ENCODE measurements around the gene GGTLC2. TPM values are rescaled to one million over a fixed set of nuclear protein-coding genes. Genes with fewer than 3 reads are reported as not detected.
"Not testable (repeated sequence)": the region's sequence is repeated elsewhere in the genome, so short reads cannot be mapped to it uniquely, and the experiment has no call there.

Gene GGTLC2
- total RNA-seq, 1 donor from 2014 or later = not detected

DNA sequence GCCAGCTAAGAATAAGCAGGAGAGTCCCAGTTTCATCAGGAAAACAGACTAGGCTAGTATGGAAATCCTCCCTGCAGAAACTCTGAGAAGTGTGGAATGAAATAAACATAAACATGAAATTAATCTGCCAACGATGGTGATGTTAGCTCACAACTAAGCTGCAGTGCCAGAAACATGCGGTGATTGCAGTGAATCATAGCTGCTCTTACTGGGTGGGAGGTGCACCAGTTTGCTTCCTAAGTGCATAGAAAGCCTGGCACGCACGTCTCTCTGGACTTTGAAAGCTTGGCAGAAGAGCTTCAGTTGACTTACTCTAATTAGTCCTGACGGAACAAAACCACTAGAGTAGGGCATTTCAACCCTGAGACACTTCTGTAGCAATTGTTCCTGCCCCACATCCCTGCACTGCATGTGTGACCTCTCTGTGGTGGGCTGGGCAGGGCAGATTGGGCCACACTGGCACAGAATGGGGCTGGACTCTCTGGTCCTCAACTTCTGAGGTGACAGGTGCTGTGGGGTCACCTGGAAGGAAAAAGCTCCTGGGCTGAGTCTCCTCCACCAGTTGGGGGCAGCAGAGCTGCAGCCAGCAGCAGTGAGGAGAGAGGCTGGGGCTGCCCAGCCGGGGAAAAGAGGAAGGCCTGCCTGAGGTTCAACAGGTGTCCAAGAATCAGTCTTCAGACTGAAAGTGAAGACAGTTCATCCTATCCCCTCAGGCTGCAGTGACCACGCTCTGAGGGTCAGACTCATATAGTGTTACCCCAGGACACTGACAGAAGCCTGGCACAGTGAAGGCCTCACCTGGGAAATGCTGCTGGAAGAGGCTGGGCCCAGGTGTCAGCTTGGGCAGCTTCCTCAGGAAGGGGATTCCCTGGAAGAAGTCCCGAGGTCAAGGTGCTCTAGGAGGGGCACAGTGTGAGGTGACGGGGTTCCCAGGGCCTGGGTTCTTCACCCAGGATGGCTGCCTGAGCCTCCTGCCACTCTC is 40.5 kb downstream of the GGTLC2 start:
- ATAC-seq (ENCODE audit: low read depth) (peak; percentile 63), DNase-seq (no peak)
- Mint-ChIP-seq H3K4me3 (no peak overlapping the region), H3K4me1 (peaks cover 60% of the 10 kb centered on the region), H3K27me3 (no peaks in the 10 kb centered on the region), H3K27ac (peak overlapping the region; percentile 27), H3K36me3 (ENCODE audit: low read depth) (no peaks in the 10 kb centered on the region), H3K9me3 (no peaks in the 10 kb centered on the region)
- intact Hi-C loops (cut with micrococcal nuclease) = loop anchor here (10.0 kb wide), 2 partner anchors 220 to 330 kb away; no protein-coding TSS in a partner anchor
- POLR2A ChIA-PET = interaction anchor here (2.9 kb wide), 1 partner anchor 251 kb away, joined by 16 read pairs; no protein-coding TSS in a partner anchor
- CTCF ChIA-PET = interaction anchor here (0.7 to 3.4 kb wide), 19 partner anchors 13 to 654 kb away, joined by 3 to 25 read pairs (median 4); no protein-coding TSS in a partner anchor
- TF ChIP-seq, protein P1, sequence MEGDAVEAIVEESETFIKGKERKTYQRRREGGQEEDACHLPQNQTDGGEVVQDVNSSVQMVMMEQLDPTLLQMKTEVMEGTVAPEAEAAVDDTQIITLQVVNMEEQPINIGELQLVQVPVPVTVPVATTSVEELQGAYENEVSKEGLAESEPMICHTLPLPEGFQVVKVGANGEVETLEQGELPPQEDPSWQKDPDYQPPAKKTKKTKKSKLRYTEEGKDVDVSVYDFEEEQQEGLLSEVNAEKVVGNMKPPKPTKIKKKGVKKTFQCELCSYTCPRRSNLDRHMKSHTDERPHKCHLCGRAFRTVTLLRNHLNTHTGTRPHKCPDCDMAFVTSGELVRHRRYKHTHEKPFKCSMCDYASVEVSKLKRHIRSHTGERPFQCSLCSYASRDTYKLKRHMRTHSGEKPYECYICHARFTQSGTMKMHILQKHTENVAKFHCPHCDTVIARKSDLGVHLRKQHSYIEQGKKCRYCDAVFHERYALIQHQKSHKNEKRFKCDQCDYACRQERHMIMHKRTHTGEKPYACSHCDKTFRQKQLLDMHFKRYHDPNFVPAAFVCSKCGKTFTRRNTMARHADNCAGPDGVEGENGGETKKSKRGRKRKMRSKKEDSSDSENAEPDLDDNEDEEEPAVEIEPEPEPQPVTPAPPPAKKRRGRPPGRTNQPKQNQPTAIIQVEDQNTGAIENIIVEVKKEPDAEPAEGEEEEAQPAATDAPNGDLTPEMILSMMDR (IDR thresholded peaks at IDR 0.05) = peak; percentile 13

DNA sequence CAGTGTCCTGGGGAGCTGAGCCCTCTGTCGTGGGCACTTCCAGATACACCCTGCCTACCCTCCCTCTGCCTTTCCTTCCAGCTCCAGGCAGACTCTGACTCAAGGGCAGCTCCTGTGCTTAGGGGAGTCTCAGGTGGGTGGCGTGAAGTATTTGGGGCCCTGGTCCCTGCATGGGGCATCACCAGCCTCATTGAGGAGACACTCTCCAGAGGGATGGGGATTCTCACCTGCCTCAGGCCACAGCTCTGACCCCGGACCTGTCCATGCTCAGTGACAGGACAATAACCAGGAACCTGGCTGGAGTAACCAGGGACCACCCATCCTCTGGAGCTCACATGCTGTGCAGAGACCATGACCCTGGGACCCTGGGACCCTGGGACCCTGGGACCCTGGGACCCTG is 41.2 kb downstream of the GGTLC2 start:
- no peak for ATAC-seq (ENCODE audit: low read depth)
- H3K27me3 Mint-ChIP-seq = no peaks in the 10 kb centered on the region
- H3K27ac Mint-ChIP-seq = no peak overlapping the region
- no peak overlapping the region for H3K4me3 Mint-ChIP-seq
- H3K9me3 Mint-ChIP-seq = no peaks in the 10 kb centered on the region
- TF ChIP-seq, protein P1 (IDR thresholded peaks at IDR 0.05) = no peak
- peaks cover 57% of the 10 kb centered on the region for H3K4me1 Mint-ChIP-seq
- no peak for DNase-seq
- intact Hi-C loops (cut with micrococcal nuclease) = loop anchor here (10.0 kb wide), 2 partner anchors 221 to 331 kb away; no protein-coding TSS in a partner anchor
- ChIA-PET CTCF (interaction anchor here (0.7 to 3.4 kb wide), 17 partner anchors 12 to 655 kb away, joined by 3 to 25 read pairs (median 4); no protein-coding TSS in a partner anchor), POLR2A (interaction anchor here (0.7 to 2.9 kb wide), 3 partner anchors 250 to 269 kb away, joined by 3 to 16 read pairs (median 5); no protein-coding TSS in a partner anchor)
- no peaks in the 10 kb centered on the region for H3K36me3 Mint-ChIP-seq (ENCODE audit: low read depth)

DNA sequence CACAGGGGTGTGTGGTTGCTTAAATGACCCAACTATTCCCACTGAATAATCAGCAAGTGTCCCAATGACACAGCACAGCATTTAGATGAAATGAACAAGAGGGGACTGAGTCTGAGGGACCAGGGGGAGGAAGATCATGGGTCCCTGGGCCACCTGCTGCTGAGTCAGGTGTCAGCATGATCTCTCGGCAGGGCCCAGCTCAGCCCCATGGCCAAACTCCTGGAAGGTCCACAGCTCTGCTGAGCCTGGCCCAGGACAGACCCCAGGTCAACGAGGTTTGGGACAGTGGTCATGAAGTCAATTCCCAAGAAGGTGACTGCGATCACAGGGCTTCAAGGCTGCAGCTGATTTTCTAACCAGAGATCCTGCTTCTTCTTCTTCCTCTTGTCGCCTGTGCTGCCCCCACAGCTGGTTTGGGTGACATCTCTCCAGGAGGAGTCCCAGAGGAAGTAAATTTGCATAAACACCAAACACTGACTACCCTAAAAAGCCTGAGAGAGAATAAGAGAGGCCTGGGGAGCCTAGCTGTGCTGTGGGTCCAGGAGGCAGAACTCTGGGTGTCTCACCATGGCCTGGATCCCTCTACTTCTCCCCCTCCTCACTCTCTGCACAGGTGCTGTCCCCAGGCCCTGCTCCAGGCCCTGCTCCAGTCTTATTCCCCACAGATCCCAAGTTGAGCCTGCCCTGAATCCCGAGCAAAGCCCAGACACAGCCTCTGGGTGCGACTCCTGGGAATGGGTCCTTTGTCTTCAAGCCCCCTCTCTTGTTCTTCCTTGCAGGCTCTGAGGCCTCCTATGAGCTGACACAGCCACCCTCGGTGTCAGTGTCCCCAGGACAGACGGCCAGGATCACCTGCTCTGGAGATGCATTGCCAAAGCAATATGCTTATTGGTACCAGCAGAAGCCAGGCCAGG is 42.0 kb downstream of the GGTLC2 start:
- H3K27ac Mint-ChIP-seq = peak overlapping the region; percentile 57
- ATAC-seq (ENCODE audit: low read depth) = peak; percentile 81
- not testable (repeated sequence) for H3K27me3 Mint-ChIP-seq

DNA sequence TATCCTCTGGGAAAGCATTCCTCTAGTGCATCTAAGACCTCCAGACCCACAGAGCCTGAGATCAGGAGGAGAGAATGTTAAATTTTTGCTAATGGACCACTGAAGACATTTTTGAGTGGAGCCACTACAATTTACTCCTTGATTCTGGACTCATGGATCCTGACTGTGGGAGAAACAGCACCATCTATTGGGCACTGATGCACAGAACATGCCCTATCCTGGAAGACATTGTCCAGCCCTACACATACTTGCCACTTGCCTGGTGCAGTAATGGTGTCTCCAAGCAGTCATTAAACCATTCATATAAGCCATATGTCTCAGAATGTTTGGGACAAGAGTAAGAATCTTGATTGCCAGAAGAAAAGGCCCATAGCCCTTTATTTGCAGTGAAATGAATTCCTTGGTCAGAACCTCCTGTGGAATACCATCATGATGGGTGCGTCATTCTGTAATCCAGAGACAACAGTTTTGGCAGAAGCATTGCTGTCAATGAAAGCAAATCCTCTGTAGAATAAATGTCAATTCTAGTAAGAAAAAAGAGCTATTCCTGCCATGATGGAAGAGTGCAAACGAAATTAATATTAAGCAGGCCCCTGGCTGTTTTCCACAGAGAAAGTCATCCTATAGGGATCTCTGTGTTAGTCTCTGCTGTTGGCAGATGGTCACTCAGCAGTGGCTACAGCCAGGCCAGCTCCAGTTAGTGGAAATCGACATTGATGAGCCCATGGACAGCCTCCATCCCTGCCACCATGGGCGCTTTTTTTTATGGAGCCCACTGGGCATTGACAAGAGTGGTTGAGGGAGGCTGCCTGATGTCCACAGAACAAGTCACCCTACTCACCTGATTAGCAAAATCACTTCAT is 43.5 kb downstream of the GGTLC2 start:
- Mint-ChIP-seq H3K4me3 (peak overlapping the region; percentile 30), H3K9me3 (no peaks in the 10 kb centered on the region), H3K27ac (no peak overlapping the region), H3K36me3 (ENCODE audit: low read depth) (no peaks in the 10 kb centered on the region), H3K4me1 (peaks cover 55% of the 10 kb centered on the region), H3K27me3 (no peaks in the 10 kb centered on the region)
- POLR2A ChIA-PET = interaction anchor here (2.9 kb wide), 1 partner anchor 248 kb away, joined by 16 read pairs; no protein-coding TSS in a partner anchor
- DNase-seq (no peak), ATAC-seq (ENCODE audit: low read depth) (no peak)
- CTCF ChIA-PET = interaction anchor here (0.7 kb wide), 1 partner anchor 21 kb away, joined by 5 read pairs; no protein-coding TSS in a partner anchor
- TF ChIP-seq, protein P1 (IDR thresholded peaks at IDR 0.05) = peak; percentile 22
- intact Hi-C loops (cut with micrococcal nuclease) = loop anchor here (1.0 to 10.0 kb wide), 7 partner anchors 21 to 333 kb away; no protein-coding TSS in a partner anchor

More for the DNA sequence above, 42.0 kb downstream of the GGTLC2 start:
- Mint-ChIP-seq H3K4me1 (peaks cover 52% of the 10 kb centered on the region), H3K4me3 (peak overlapping the region; percentile 69)
- H3K36me3 Mint-ChIP-seq (ENCODE audit: low read depth); H3K9me3 Mint-ChIP-seq; DNase-seq: not testable (repeated sequence)
- POLR2A ChIA-PET = interaction anchor here (0.7 to 2.9 kb wide), 5 partner anchors 34 to 268 kb away, joined by 3 to 16 read pairs (median 5); no protein-coding TSS in a partner anchor
- CTCF ChIA-PET = interaction anchor here (0.8 to 3.4 kb wide), 12 partner anchors 16 to 271 kb away, joined by 3 to 25 read pairs (median 4); no protein-coding TSS in a partner anchor
- intact Hi-C loops (cut with micrococcal nuclease) = loop anchor here (1.0 to 10.0 kb wide), 7 partner anchors 20 to 332 kb away; no protein-coding TSS in a partner anchor

Data from activated B cell treated with CpG ODN at 0.5 μM for 24 hours (primary cell).